ENCODE results near the gene RAB10.

Gene RAB10

DNA sequence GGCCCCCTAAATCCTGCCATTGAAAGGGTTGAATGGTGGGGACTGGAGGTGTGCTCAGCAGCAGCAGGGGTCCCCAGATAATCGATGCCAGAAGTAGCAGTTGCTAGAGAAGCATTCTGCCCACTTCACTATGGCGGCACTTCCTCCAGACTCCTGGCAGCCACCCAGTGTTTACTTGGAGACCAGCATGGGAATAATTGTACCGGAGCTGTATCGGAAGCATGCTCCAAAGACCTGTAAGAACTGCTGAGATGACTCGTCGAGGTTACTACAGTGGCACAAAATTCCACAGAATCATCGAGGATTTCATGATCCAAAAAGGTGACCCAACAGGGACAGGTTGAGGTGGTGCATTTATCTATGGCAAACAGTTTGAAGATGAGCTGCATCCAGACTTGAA is 128.0 kb downstream of the RAB10 start (continued):
- TF ChIP-seq, protein P1, sequence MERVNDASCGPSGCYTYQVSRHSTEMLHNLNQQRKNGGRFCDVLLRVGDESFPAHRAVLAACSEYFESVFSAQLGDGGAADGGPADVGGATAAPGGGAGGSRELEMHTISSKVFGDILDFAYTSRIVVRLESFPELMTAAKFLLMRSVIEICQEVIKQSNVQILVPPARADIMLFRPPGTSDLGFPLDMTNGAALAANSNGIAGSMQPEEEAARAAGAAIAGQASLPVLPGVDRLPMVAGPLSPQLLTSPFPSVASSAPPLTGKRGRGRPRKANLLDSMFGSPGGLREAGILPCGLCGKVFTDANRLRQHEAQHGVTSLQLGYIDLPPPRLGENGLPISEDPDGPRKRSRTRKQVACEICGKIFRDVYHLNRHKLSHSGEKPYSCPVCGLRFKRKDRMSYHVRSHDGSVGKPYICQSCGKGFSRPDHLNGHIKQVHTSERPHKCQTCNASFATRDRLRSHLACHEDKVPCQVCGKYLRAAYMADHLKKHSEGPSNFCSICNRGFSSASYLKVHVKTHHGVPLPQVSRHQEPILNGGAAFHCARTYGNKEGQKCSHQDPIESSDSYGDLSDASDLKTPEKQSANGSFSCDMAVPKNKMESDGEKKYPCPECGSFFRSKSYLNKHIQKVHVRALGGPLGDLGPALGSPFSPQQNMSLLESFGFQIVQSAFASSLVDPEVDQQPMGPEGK (CRISPR knock-in tag; IDR thresholded peaks at IDR 0.05; ENCODE audit: borderline replicate concordance) = no peak
- no peak for TF ChIP-seq SNAI2 (CRISPR knock-in tag; IDR thresholded peaks at IDR 0.05)
- TF ChIP-seq ZC3H10 (CRISPR knock-in tag; IDR thresholded peaks at IDR 0.05) = no peak
- no peak for TF ChIP-seq PPARA (CRISPR knock-in tag; IDR thresholded peaks at IDR 0.05; ENCODE audit: borderline replicate concordance)
- TF ChIP-seq ZNF70 (CRISPR knock-in tag; IDR thresholded peaks at IDR 0.05) = no peak

GRCh38 chr2:26162963-26163362 is 129.1 kb downstream of the RAB10 start:
- TF ChIP-seq ARNTL (CRISPR knock-in tag; IDR thresholded peaks at IDR 0.05; ENCODE audit: borderline replicate concordance, low read depth) (no peak), CREB5 (CRISPR knock-in tag; IDR thresholded peaks at IDR 0.05; ENCODE audit: low read depth) (no peak), OSR1 (CRISPR knock-in tag; IDR thresholded peaks at IDR 0.05) (no peak), ZNF70 (CRISPR knock-in tag; IDR thresholded peaks at IDR 0.05) (no peak), CSRNP3 (CRISPR knock-in tag; IDR thresholded peaks at IDR 0.05) (no peak), ZFP3 (CRISPR knock-in tag; IDR thresholded peaks at IDR 0.05) (no peak), CSDC2 (CRISPR knock-in tag; IDR thresholded peaks at IDR 0.05) (no peak), GLIS3 (CRISPR knock-in tag; IDR thresholded peaks at IDR 0.05) (no peak), ZC3H10 (CRISPR knock-in tag; IDR thresholded peaks at IDR 0.05) (no peak), SNAI2 (CRISPR knock-in tag; IDR thresholded peaks at IDR 0.05) (no peak)
- ATAC-seq = no peak

GRCh38 chr2:26164231-26164630 is 130.3 kb downstream of the RAB10 start:
- no peak for ATAC-seq

More at GRCh38 chr2:26164231-26164630, 130.3 kb downstream of the RAB10 start:
- TF ChIP-seq, protein P1 (CRISPR knock-in tag; IDR thresholded peaks at IDR 0.05; ENCODE audit: borderline replicate concordance) = no peak
- TF ChIP-seq TCF4 (CRISPR knock-in tag; IDR thresholded peaks at IDR 0.05; ENCODE audit: borderline replicate concordance) (no peak), ESRRG (CRISPR knock-in tag; IDR thresholded peaks at IDR 0.05) (no peak), PPARA (CRISPR knock-in tag; IDR thresholded peaks at IDR 0.05; ENCODE audit: borderline replicate concordance) (no peak), ARNTL (CRISPR knock-in tag; IDR thresholded peaks at IDR 0.05; ENCODE audit: borderline replicate concordance, low read depth) (no peak), ZNF565 (CRISPR knock-in tag; conservative IDR thresholded peaks at IDR 0.05; ENCODE audit: low read depth) (no peak), SNAI2 (CRISPR knock-in tag; IDR thresholded peaks at IDR 0.05) (no peak), ISL1 (CRISPR knock-in tag; IDR thresholded peaks at IDR 0.05) (no peak), ZFP3 (CRISPR knock-in tag; IDR thresholded peaks at IDR 0.05) (no peak), CSRNP3 (CRISPR knock-in tag; IDR thresholded peaks at IDR 0.05) (no peak), OSR1 (CRISPR knock-in tag; IDR thresholded peaks at IDR 0.05) (no peak), ZC3H10 (CRISPR knock-in tag; IDR thresholded peaks at IDR 0.05) (no peak)
- TF ChIP-seq, protein P2, sequence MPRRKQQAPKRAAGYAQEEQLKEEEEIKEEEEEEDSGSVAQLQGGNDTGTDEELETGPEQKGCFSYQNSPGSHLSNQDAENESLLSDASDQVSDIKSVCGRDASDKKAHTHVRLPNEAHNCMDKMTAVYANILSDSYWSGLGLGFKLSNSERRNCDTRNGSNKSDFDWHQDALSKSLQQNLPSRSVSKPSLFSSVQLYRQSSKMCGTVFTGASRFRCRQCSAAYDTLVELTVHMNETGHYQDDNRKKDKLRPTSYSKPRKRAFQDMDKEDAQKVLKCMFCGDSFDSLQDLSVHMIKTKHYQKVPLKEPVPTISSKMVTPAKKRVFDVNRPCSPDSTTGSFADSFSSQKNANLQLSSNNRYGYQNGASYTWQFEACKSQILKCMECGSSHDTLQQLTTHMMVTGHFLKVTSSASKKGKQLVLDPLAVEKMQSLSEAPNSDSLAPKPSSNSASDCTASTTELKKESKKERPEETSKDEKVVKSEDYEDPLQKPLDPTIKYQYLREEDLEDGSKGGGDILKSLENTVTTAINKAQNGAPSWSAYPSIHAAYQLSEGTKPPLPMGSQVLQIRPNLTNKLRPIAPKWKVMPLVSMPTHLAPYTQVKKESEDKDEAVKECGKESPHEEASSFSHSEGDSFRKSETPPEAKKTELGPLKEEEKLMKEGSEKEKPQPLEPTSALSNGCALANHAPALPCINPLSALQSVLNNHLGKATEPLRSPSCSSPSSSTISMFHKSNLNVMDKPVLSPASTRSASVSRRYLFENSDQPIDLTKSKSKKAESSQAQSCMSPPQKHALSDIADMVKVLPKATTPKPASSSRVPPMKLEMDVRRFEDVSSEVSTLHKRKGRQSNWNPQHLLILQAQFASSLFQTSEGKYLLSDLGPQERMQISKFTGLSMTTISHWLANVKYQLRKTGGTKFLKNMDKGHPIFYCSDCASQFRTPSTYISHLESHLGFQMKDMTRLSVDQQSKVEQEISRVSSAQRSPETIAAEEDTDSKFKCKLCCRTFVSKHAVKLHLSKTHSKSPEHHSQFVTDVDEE (CRISPR knock-in tag; IDR thresholded peaks at IDR 0.05) = no peak

Measured in SK-N-SH treated with all-trans-retinoic acid at 6 μM for 48 hours (cell line).